Nephron progenitor cell (in vitro differentiated cells): ENCODE measurements around the gene NEU1.
A peak's percentile ranks its signal among the peaks of the same experiment; 100 is the strongest.

Experiments
- DNase-seq: peaks from one replicate; pipeline ENCODE4 v3.0.0; 2021
- H3K27ac Mint-ChIP-seq: 2 replicates; pipeline ENCODE4 v1.8.0; 2021; ENCODE audit warnings: mild to moderate bottlenecking, moderate library complexity, mixed read lengths
- H3K27me3 Mint-ChIP-seq: 2 replicates; pipeline ENCODE4 v1.8.0; 2021; ENCODE audit warnings: mild to moderate bottlenecking, low read depth, mixed read lengths; ENCODE audit not compliant: poor library complexity
- H3K36me3 Mint-ChIP-seq: 2 replicates; pipeline ENCODE4 v1.8.0; 2021; ENCODE audit warnings: low read depth, mixed read lengths
- H3K4me1 Mint-ChIP-seq: 2 replicates; pipeline ENCODE4 v1.8.0; 2021; ENCODE audit warnings: mixed read lengths
- H3K4me3 Mint-ChIP-seq: 2 replicates; pipeline ENCODE4 v1.8.0; 2021; ENCODE audit warnings: mild to moderate bottlenecking, moderate library complexity, mixed read lengths
- H3K9me3 Mint-ChIP-seq: 2 replicates; pipeline ENCODE4 v1.8.0; 2021; ENCODE audit warnings: mild to moderate bottlenecking, moderate library complexity, mixed read lengths
- CTCF ChIP-seq: fragments of 200-600 bp; sonication (generic); IDR thresholded peaks from 2 replicates; pipeline ENCODE4 v1.5.0; 2021; ENCODE audit warnings: antibody characterized with exemption

Gene NEU1

GRCh38 chr6:31896493-31896855, 33.9 kb upstream of the NEU1 start:
- Mint-ChIP-seq H3K36me3 (peaks cover 48% of the 10 kb centered on the region), H3K4me1 (peaks cover 59% of the 10 kb centered on the region), H3K9me3 (no peaks in the 10 kb centered on the region), H3K27ac (peak overlapping the region; percentile 71), H3K27me3 (peaks cover 3% of the 10 kb centered on the region), H3K4me3 (peak overlapping the region; percentile 90)
- TF ChIP-seq CTCF = no peak
- DNase-seq = no peak

GRCh38 chr6:31892821-31893220, 30.2 kb upstream of the NEU1 start:
- H3K4me1 Mint-ChIP-seq = peaks cover 32% of the 10 kb centered on the region
- H3K27ac Mint-ChIP-seq = peak overlapping the region; percentile 26
- no peaks in the 10 kb centered on the region for H3K27me3 Mint-ChIP-seq
- H3K36me3 Mint-ChIP-seq = peaks cover 77% of the 10 kb centered on the region
- no peak for TF ChIP-seq CTCF
- no peaks in the 10 kb centered on the region for H3K9me3 Mint-ChIP-seq
- no peak overlapping the region for H3K4me3 Mint-ChIP-seq
- no peak for DNase-seq

GRCh38 chr6:31889331-31889972, 26.8 kb upstream of the NEU1 start:
- H3K4me1 Mint-ChIP-seq = peaks cover 19% of the 10 kb centered on the region
- H3K27me3 Mint-ChIP-seq = no peaks in the 10 kb centered on the region
- H3K27ac Mint-ChIP-seq = no peak overlapping the region
- no peak for DNase-seq
- TF ChIP-seq CTCF = no peak
- H3K9me3 Mint-ChIP-seq = no peaks in the 10 kb centered on the region
- H3K4me3 Mint-ChIP-seq = no peak overlapping the region
- peaks cover 85% of the 10 kb centered on the region for H3K36me3 Mint-ChIP-seq

GRCh38 chr6:31888276-31889258, 25.9 kb upstream of the NEU1 start:
- Mint-ChIP-seq H3K4me1 (peaks cover 18% of the 10 kb centered on the region), H3K36me3 (peaks cover 78% of the 10 kb centered on the region), H3K27ac (no peak overlapping the region), H3K27me3 (no peaks in the 10 kb centered on the region), H3K9me3 (no peaks in the 10 kb centered on the region), H3K4me3 (no peak overlapping the region)
- DNase-seq = peak; percentile 57
- peak; percentile 57 for TF ChIP-seq CTCF

GRCh38 chr6:31887173-31888007, 24.8 kb upstream of the NEU1 start:
- H3K27me3 Mint-ChIP-seq = no peaks in the 10 kb centered on the region
- H3K4me1 Mint-ChIP-seq = peaks cover 7% of the 10 kb centered on the region
- no peaks in the 10 kb centered on the region for H3K9me3 Mint-ChIP-seq
- TF ChIP-seq CTCF = no peak
- no peak overlapping the region for H3K27ac Mint-ChIP-seq
- H3K36me3 Mint-ChIP-seq = peaks cover 75% of the 10 kb centered on the region
- no peak overlapping the region for H3K4me3 Mint-ChIP-seq
- no peak for DNase-seq
